Kidney epithelial cell (primary cell): Measurements from ENCODE around the gene IP6K3. TPM values are rescaled to one million over a fixed set of nuclear protein-coding genes. Genes with fewer than 3 reads are reported as not detected.

Source experiments
- DNase-seq: peaks from one replicate; pipeline ENCODE4 v3.0.0-alpha.2; 2010; ENCODE audit warnings: low read depth
- H3K27me3 ChIP-seq: 2 replicates; pipeline ENCODE4 v1.6.0; 2011; ENCODE audit warnings: low read length; ENCODE audit not compliant: control insufficient read depth, insufficient read depth
- H3K36me3 ChIP-seq: 2 replicates; pipeline ENCODE4 v1.5.1; 2011; ENCODE audit warnings: low read length; ENCODE audit not compliant: control insufficient read depth, insufficient read depth
- H3K4me3 ChIP-seq: 2 replicates; pipeline ENCODE4 v1.5.1; 2011; ENCODE audit warnings: low read depth, mild to moderate bottlenecking, control low read depth, low read length
- CTCF ChIP-seq: IDR thresholded peaks from 2 replicates; pipeline ENCODE4 v1.5.1; 2011; ENCODE audit warnings: mild to moderate bottlenecking, moderate library complexity, low read length, control low read depth, inconsistent platforms; ENCODE audit not compliant: insufficient read depth, poor library complexity, severe bottlenecking
- total RNA-seq: library from RNA; depleted of rRNA; stranded (reverse); fragments of >200 nt; gene quantifications from 2 replicates; pipeline ENCODE4 v1.2.3, GENCODE V29; 2015

The IP6K3 gene
- total RNA-seq = 0.29 and 1.6 TPM in 2 replicates

GRCh38 chr6:33746651-33747100 is at the start of gene IP6K3:
Gene IP6K3 (minus strand): TSS chr6:33746905. CDS start chr6:33735476, 11,429 bp downstream.
- Histone ChIP-seq H3K27me3 (peaks cover 2% of the 10 kb centered on the region), H3K4me3 (peak within 1 kb of the TSS; percentile 15), H3K36me3 (no peaks in the 10 kb centered on the region)
- no peak for TF ChIP-seq CTCF
- DNase-seq = no peak

DNA sequence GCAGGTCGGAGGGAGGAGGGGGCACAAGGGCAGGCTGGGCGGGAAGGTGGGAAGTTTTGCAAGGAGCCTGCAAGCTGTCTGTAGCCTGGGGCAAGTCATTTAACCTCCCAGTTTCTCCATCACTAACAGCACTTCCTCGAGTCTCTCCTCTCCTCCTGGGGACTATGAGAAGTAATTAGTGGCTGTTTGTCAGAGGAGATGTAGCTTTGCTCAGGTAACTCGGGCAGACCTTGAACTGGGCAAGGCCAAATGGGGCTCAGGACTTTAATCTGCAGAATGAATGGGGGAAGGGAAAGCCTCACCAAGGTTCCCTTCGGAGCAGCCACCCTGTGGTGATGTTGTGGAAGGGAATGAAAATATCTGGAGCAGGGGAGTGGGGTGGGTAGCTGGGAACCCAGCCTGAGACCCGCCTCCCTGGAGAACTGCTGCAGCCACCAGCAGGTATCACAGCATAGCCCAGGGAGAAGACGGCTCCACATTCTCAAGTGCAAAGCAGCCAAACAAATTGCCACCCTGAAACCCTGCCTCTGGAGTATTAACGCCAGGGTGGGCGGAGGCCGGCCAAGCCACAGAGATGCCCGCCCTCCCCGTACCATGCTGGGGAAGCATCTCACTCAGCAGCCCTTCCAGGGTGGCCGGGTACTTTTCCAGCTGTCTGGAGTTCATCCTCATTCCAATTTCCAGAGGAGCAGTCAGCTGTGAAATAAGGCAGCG is 48.4 kb upstream of the IP6K3 start:
- Histone ChIP-seq H3K4me3 (no peak overlapping the region), H3K27me3 (peaks cover 17% of the 10 kb centered on the region), H3K36me3 (no peaks in the 10 kb centered on the region)
- no peak for TF ChIP-seq CTCF
- no peak for DNase-seq

DNA sequence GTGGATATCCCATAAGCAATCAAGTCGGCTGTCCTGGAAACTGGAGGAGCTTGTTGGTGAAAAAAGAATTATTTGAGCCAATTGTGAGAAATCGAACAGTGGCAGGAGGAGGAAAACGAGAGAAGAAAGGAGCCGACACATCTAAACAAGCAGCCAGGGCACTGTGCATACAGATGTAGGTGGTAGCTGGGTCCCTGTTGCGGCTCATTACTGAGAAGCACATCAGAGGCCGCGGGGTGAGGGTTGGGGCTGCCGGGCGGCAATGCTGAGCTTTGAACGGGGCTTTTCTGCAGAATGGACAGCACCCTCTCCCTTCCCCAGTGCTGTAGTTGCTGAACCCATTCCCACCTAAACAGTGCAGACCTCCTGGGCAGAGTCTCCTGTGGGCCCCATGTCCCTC is 46.3 kb upstream of the IP6K3 start:
- no peak overlapping the region for H3K4me3 ChIP-seq
- DNase-seq = no peak
- TF ChIP-seq CTCF = no peak
- H3K36me3 ChIP-seq = no peaks in the 10 kb centered on the region
- H3K27me3 ChIP-seq = peaks cover 11% of the 10 kb centered on the region

DNA sequence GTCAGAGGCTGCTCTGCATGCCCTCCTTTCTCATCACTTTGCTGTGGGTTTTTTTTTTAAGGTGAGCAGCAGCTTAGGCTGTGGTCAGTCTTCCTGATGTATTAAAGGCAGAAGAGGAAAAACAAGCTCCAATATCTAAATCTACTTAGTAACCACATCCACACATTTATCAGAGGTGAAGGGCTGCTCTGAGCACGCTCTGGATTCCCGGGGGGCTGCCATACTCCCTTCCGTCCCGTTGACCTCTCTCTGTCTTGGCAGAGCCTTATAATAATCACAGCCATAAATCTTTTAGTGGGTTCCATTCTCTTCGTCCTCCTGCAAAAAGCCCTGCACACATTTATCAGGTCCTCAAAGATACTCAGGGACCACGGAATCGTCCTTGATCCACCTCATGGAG is 44.9 kb upstream of the IP6K3 start:
- H3K36me3 ChIP-seq = no peaks in the 10 kb centered on the region
- no peak for TF ChIP-seq CTCF
- no peak for DNase-seq
- peaks cover 11% of the 10 kb centered on the region for H3K27me3 ChIP-seq
- H3K4me3 ChIP-seq = no peak overlapping the region

- Histone ChIP-seq H3K36me3 (no peaks in the 10 kb centered on the region), H3K27me3 (peaks cover 11% of the 10 kb centered on the region), H3K4me3 (no peak overlapping the region)
- no peak for DNase-seq
- no peak for TF ChIP-seq CTCF
These were observed 44.2 kb upstream of the IP6K3 start for GRCh38 chr6:33790910-33791309.

DNA sequence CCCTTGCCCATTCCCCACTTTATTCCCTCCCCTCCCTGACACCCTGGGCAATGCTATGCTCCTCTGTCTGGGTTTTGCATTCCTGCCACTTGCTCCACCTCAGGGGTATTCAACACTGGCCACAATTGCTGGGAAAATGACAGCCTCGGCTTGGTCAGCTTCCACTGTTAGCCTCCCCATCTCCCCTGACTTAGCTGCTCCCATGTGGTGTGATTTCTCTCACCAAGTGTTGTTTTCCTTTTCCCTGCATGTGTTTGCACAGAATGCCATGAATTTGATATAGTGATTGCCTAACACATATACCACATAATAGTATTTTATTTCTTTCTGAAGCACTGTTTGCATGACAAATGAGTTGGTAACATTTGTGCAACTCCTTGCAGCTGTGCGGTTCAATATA is 43.7 kb upstream of the IP6K3 start:
- Histone ChIP-seq H3K4me3 (no peak overlapping the region), H3K27me3 (peaks cover 9% of the 10 kb centered on the region), H3K36me3 (no peaks in the 10 kb centered on the region)
- DNase-seq = no peak
- no peak for TF ChIP-seq CTCF
